Ovary (tissue), 9 donors: ENCODE data around the gene CGNL1. TPM values are rescaled to one million over a fixed set of nuclear protein-coding genes. Genes with fewer than 3 reads are reported as not detected.

Experiments
- DNase-seq, 5 donors: peaks; one replicate each; pipeline ENCODE4 v3.0.0-alpha.2; 2019 to 2020
- H3K27ac ChIP-seq, 2 donors: fragments of 200-600 bp; one replicate each; pipeline versions ENCODE4 v1.5.1 to v1.8.0; 2019 to 2022
- H3K27me3 ChIP-seq: fragments of 200-600 bp; one replicate; pipeline ENCODE4 v1.8.0; 2022
- H3K36me3 ChIP-seq: fragments of 200-600 bp; sonication (generic); one replicate; pipeline ENCODE4 v1.5.1; 2019
- H3K4me1 ChIP-seq: one replicate; pipeline ENCODE4 v1.8.1; 2013; ENCODE audit warnings: mild to moderate bottlenecking, moderate library complexity; ENCODE audit not compliant: insufficient read depth
- H3K4me3 ChIP-seq: fragments of 200-600 bp; sonication (generic); one replicate; pipeline ENCODE4 v1.5.1; 2017
- H3K9me3 ChIP-seq, 2 donors: fragments of 200-600 bp in 1 of 2; sonication (generic) in 1 of 2; one replicate each; pipeline versions ENCODE4 v1.5.1 to v1.8.1; 2013 to 2019; ENCODE audit warnings: mild to moderate bottlenecking in 1 of 2, moderate library complexity in 1 of 2
- EP300 ChIP-seq: sonication (generic); formaldehyde crosslinking; IDR thresholded peaks from one replicate; pipeline ENCODE4 v1.6.1; 2017; ENCODE audit warnings: antibody characterized with exemption
- POLR2A ChIP-seq: fragments of 450-650 bp; IDR thresholded peaks from one replicate; pipeline ENCODE4 v1.6.1; 2017; ENCODE audit warnings: antibody characterized with exemption, mild to moderate bottlenecking, moderate library complexity
- WGBS, 3 donors: extraction: QIAGEN DNeasy Blood & Tissue Kit in 1 of 3; methylation state at CpG; one replicate each; pipeline versions ENCODE4 v1.1.5 to v1.1.7; 2013 to 2017; 5-methylcytosine and 5-hydroxymethylcytosine counted together
- intact Hi-C, 4 donors: fragments of 100-400 bp; cut with DNase I; formaldehyde crosslinking; loops; one replicate each; pipeline versions ENCODE4 v1.11.0 to v1.15.1; 2022 to 2023
- polyA plus RNA-seq, 2 donors: library from polyadenylated mRNA; stranded (reverse); fragments of 200-250 nt in 1 of 2; fragments of 350-450 nt in 1 of 2; fragmentation: Illumina TruSeq in 1 of 2; extraction: RNeasy Lipid Tissue Mini Kit (QIAGEN cat#74804) in 1 of 2; gene quantifications; one replicate each; pipeline ENCODE4 v1.2.3, GENCODE V29; 2013 to 2014
- total RNA-seq, 7 donors: library from RNA; depleted of rRNA in 2 of 7; stranded (reverse); fragments of >200 nt in 2 of 7; fragmentation: NEBNext Ultra II Directional in 3 of 7; extraction: Animal tissue kit (Norgen Biotek cat#: 25700) in 3 of 7; gene quantifications; one replicate each; pipeline versions ENCODE4 v1.1.0 to v1.2.4, GENCODE V29; 2016 to 2023
- TF ChIP-seq, protein P1 (sequence below), 3 donors: fragments of 450-650 bp in 2 of 3; fragments of 200-600 bp in 1 of 3; IDR thresholded peaks; one replicate each; pipeline versions ENCODE4 v1.5.1 to v1.8.0; 2016 to 2022; ENCODE audit warnings: antibody characterized with exemption in 3 of 3, mild to moderate bottlenecking in 1 of 3
- donor health status: DM: no; HTN: no; CAD: no; lungs with moderate emphysema.
- donor health status: DM: no; HTN: no; CAD: no.
- donor health status: Bipolar disorder and iron deficiency.
- donor health status: DM: yes; HTN: yes; CAD: no.
- donor health status: DM: no; HTN: no; CAD: no.
- donor health status: DM: yes; HTN: yes; CAD: no.

Gene CGNL1
- total and polyA plus RNA-seq, 9 donors: 7.8 to 26.1 (median 13.6) TPM

DNA sequence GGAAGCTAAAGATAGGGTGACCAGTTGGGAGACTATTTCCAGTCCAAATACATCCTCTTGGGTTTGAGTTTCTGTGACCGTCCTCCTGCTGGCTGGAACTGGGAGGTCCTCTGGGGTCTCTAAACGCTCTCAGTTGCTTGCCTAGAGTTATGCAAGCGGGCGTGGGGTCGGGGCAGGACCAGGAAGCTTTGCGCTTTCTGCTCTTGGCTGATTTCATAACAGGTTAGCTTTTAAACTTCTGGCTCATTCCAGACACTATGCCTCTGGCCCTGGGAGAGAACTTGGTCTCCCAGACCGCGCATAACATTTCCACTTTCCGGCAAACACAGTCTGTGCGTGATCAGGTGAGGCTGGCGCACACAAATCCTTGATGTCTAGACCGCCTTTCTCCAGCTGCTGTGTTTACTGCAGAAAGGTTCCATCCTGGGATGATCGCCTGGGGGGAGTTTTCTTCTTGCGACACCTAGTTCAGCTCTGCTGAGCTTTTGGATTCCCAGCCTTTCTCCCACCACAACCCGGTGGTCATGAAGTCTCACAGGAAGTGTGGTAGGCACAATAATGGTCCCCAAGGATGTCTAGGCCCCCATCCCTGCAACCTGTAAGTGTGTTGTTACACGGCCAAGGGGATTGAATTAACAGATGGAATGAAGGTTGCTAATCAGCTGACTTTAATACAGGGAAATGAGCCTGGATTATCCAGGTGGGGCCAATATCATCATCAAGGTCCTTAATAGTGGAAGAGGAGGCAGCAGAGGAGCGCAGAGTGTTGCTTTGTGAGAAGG is 23.6 kb upstream of the CGNL1 start:
- Histone ChIP-seq H3K9me3 (no peaks in the 10 kb centered on the region), H3K36me3 (no peaks in the 10 kb centered on the region), H3K4me3 (no peak overlapping the region), H3K4me1 (no peaks in the 10 kb centered on the region), H3K27ac (no peak overlapping the region), H3K27me3 (no peaks in the 10 kb centered on the region)
- intact Hi-C loops: no loop called here
- WGBS, 3 donors: 93 to 97% (median 97%) methylated on average over 17 of the region's 17 CpGs
- no peak for DNase-seq
- TF ChIP-seq EP300 (no peak), POLR2A (no peak)
- TF ChIP-seq, protein P1, sequence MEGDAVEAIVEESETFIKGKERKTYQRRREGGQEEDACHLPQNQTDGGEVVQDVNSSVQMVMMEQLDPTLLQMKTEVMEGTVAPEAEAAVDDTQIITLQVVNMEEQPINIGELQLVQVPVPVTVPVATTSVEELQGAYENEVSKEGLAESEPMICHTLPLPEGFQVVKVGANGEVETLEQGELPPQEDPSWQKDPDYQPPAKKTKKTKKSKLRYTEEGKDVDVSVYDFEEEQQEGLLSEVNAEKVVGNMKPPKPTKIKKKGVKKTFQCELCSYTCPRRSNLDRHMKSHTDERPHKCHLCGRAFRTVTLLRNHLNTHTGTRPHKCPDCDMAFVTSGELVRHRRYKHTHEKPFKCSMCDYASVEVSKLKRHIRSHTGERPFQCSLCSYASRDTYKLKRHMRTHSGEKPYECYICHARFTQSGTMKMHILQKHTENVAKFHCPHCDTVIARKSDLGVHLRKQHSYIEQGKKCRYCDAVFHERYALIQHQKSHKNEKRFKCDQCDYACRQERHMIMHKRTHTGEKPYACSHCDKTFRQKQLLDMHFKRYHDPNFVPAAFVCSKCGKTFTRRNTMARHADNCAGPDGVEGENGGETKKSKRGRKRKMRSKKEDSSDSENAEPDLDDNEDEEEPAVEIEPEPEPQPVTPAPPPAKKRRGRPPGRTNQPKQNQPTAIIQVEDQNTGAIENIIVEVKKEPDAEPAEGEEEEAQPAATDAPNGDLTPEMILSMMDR (IDR thresholded peaks at IDR 0.05): no peak

DNA sequence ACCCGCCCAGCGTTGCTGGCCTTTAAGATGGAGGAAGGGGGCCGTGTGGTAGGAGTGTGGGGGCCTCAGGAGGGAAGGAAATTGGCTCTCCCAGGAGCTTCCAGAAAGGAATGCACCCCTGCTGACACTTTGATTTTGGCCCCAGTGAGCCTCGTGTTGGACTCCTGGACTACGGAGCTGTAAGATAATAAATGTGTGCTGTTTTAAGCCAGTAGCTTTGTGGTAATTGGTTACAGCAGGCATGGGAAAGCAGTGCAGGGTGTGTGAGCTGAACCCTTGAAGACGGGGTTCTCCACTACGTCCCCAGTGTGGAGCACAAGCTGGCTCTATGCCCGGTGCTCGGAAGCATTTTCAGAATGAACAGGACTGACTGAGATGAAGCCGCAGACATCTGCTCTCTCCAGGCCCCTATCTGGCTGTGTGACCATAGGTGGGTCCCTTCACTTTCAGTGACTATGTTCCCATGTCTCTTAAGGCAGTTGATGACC is 22.9 kb upstream of the CGNL1 start:
- 67 to 76% (median 68%) methylated on average over 10 of the region's 10 CpGs for WGBS, 3 donors
- Histone ChIP-seq H3K27me3 (no peaks in the 10 kb centered on the region), H3K27ac (no peak overlapping the region), H3K36me3 (no peaks in the 10 kb centered on the region), H3K4me3 (no peak overlapping the region), H3K4me1 (no peaks in the 10 kb centered on the region), H3K9me3 (no peaks in the 10 kb centered on the region)
- TF ChIP-seq POLR2A (no peak), EP300 (no peak)
- TF ChIP-seq, protein P1 (IDR thresholded peaks at IDR 0.05): no peak
- no peak for DNase-seq
- intact Hi-C loops: no loop called here

DNA sequence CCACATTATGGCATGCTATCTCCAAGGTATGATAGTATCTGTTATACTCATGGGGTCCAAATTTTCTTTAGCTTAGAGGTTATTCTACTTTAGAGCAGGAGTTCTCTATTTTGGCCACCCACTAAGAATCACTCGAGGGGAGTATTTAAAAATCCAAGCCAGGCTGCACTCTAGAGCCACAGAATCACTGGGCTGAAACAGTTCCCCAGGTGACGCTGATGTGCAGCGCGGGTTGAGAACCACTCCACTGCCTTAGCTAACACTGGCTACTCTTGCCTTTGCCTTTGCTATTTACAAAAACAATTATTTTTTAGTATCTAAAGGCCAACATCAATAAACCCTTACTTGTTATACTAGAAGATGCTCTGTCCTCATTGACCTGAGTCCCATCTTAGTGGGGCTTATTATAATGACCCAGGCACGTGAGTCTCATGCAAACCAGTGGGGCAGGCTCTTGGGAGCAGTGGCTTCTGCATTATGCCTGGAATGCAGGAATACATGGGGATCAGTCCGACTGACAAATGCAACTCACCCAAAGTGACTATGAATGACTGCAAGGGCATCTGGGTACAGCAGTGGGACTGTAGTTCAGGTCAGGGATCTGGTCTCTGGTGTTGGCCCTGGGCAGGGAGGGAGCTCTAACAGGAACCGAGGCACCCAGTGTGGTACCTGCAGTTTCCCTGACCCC is 21.7 kb upstream of the CGNL1 start:
- Histone ChIP-seq H3K4me1 (no peaks in the 10 kb centered on the region), H3K9me3 (no peaks in the 10 kb centered on the region), H3K27me3 (no peaks in the 10 kb centered on the region), H3K27ac (no peak overlapping the region), H3K4me3 (no peak overlapping the region), H3K36me3 (no peaks in the 10 kb centered on the region)
- DNase-seq: no peak
- TF ChIP-seq POLR2A (no peak), EP300 (no peak)
- TF ChIP-seq, protein P1 (IDR thresholded peaks at IDR 0.05): no peak
- intact Hi-C loops: no loop called here
- 67 to 81% (median 73%) methylated on average over 7 of the region's 7 CpGs for WGBS, 3 donors

DNA sequence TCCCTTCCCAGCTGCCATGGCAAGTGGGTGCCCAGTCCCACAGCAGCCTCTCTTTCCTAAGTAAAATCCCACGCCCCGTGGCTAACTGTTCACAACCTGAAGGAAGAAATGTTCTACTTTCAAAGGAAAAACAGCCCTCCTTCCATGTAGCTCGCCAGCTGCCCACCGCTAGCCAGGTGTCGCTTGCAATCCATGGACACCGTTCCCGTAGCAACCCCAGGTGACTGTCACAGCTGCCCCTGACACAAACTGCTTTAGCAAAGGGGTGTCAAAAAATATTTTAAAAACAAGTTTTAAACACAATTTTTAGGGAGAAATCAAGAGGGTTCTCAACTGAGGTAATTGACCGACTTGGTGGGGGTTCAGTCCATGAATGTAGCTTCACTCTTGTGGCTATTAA is 21.0 kb upstream of the CGNL1 start:
- intact Hi-C loops: no loop called here
- WGBS, 3 donors: 89 to 95% (median 91%) methylated on average over 8 of the region's 8 CpGs
- TF ChIP-seq POLR2A (no peak), EP300 (no peak)

DNA sequence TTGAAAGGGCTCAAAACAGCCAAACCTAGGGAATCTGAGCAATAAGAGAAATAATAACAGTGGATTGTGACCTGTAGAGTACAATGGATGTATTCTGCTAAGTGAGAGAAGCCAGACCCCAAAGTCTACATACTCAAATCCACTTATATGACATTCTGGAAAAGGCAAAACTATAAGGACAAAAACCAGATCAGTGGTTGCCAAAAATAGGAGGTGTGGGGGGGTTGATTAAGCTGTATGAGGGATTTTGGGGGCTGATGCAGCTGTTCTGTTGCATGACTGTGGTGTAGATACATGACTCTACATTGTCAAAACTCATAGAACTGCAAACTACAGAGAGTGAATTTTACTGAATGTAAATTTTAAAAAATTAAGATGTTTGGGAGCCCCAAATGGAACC is 20.1 kb upstream of the CGNL1 start:
- intact Hi-C loops: no loop called here
- no peaks in the 10 kb centered on the region for H3K4me1 ChIP-seq
- TF ChIP-seq POLR2A (no peak), EP300 (no peak)
- TF ChIP-seq, protein P1 (IDR thresholded peaks at IDR 0.05): no peak

More for the DNA sequence above, 21.0 kb upstream of the CGNL1 start:
- Histone ChIP-seq H3K36me3 (no peaks in the 10 kb centered on the region), H3K4me1 (no peaks in the 10 kb centered on the region), H3K27me3 (no peaks in the 10 kb centered on the region), H3K9me3 (no peaks in the 10 kb centered on the region), H3K27ac (no peak overlapping the region), H3K4me3 (no peak overlapping the region)
- no peak for DNase-seq

More for the DNA sequence above, 20.1 kb upstream of the CGNL1 start:
- Histone ChIP-seq H3K4me3 (no peak overlapping the region), H3K27me3 (no peaks in the 10 kb centered on the region), H3K36me3 (no peaks in the 10 kb centered on the region), H3K27ac (no peak overlapping the region), H3K9me3 (no peaks in the 10 kb centered on the region)
- no peak for DNase-seq
